ENCODE measurements around the gene SH3YL1.
A peak's percentile ranks its signal among the peaks of the same experiment; 100 is the strongest.

Gene SH3YL1

DNA sequence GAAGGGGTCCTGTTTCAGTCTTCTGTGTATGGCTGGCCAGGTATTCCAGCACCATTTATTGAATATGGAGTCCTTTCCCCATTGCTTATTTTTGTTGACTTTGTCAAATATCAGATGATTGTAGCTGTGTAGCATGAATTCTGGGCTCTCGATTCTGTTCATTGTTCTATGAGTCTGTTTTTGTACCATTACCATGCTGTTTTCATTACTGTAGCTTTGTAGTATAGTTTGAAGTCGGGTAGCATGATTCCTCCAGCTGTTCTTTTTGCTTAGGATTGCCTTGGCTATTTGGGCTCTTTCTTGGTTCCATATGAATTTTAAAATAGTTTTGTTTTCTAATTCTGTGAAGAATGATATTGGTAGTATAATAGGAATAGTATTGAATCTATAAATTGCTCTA, 6.0 kb downstream of the SH3YL1 start:
- DNase-seq = no peak

DNA sequence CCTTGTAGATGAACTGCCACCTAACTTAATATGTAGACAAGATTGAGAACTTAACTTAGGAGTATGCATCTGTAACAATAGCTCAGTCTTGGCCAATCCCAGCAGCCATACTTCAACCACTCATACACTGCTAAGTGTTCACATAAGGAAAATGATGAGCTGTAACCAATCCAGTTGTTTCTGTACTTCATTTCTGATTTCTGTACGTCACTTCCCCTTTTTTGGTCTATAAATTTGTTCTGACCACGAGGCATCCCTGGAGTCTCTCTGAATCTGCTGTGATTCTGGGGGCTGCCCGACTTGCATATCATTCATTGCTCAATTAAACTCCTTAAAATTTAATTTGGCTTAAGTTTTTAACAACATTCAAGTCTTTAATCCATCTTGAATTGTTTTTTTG, 6.4 kb downstream of the SH3YL1 start:
- no peak for DNase-seq

DNA sequence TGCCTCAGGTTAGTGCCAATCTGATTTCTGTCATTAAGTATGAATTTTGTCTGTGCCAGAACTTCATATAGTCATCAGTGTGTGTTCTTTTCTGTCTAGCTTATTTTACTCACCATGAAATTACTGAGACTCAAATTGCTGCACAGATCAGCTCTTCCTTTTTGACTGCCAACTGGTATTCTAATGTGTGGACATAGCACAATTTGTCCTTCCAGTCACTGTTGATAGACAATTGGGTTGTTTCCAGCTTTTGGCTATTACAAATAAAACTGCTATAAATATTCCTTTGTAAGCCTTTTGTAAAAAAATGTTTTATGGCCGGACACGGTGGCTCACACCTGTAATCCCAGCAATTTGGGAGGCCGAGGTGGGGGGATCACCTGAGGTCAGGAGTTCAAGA, 7.7 kb downstream of the SH3YL1 start:
- no peak for DNase-seq

DNA sequence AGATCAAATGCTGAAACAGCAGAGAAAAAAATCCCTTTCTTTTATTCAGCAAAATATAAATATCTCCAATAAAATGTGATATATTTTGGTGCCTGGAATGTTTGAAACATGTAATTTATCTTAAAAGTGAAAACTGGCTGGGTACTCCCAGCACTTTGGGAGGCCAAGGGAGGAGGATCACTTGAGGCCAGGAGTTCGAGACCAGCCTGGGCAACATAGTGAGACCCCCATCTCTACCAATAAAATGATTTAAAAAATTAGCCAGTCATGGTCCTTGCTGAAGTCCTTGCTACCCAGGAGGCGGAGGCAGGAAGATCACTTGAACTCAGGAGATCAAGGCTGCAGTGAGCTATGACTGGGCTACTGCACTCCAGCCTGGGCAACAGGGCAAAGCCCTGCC, 8.6 kb downstream of the SH3YL1 start:
- DNase-seq = no peak

DNA sequence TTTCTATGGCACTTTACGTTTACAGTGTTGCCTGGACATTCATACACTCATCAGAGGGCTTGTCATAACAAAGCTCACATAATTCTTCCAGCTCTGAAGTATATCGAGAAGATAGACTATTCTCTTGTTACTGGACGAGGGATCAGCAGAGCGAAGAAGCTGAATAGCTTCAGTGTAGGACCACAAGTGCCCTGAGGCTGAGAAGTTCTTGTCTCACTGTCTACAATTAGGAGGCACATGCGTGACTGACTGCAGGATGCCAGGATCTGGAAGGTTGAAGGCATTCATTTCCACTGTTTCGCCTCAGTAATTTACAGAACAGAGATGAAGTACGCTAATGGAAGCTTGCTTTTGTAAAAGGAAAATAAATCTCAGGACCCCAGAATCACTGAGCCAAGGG, 9.6 kb downstream of the SH3YL1 start:
- DNase-seq = no peak

DNA sequence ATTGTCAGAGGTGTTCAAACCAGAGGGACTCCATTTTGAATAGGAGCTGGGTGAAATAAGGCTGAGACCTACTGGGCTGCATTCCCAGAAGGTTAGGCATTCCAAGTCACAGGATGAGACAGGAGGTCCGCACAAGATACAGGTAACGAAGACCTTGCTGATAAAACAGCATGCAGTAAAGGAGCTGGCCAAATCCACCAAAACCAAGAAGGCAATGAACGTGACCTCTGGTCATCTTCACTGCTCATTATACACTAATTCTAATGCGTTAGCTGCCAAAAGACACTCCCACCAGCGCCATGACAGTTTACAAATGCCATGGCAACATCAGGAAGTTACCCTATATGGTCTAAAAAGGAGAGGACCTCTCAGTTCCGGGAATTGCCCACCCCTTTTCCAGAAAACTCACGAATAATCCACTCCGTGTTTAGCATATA, 10.6 kb downstream of the SH3YL1 start:
- DNase-seq = no peak

DNA sequence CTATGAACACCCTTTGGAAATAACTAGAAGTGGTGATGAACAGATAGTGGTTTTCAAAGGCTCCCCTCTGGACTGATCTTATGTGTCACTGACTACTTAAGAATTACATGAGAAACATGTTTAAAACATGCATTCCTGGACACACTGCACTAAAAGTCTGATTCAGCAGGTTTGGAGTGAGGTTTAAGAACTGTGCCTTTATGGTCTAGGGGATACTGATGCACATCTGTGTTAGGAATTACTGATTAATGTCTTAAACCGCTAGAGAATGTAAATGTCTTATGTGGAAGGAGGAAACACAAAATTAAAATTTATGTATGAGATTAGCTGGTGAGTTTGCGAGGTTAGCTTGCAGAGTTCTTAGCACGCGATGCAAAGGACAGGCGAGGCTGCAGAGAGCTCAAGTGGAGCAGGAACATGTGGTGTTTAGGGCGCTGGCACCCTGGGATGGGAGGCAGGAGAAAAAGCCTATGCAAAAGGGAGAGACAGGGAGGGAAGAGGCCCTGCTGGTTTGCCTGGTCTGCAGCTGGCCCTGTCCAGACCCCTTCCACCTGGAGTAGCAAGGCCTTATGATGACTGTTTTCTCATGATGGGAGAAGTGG, 11.7 kb downstream of the SH3YL1 start:
- DNase-seq = peak; percentile 44

DNA sequence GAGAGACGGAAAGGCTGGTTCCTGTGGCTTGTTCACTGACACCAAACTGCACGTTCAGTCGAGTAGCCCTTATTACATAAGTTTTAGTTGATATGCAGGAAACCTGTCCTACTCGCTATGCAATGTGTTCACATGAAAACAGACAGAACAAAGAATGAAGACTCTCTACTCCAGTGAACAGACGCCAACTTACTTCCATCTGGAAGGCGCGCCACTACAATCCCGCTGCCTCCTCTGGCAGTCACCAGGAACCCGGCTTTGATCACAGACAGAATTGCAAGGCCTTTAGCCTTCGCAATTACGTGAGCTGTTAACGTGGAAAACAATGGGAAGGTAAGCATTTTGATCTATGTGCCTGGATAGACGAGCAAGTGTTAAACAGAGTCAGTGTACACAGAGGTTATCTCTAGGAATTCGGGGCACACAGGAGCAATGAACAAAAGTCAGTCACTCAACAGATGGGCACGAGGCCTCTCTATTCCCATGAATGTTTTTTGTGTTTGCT, 14.2 kb downstream of the SH3YL1 start:
- no peak for DNase-seq

DNA sequence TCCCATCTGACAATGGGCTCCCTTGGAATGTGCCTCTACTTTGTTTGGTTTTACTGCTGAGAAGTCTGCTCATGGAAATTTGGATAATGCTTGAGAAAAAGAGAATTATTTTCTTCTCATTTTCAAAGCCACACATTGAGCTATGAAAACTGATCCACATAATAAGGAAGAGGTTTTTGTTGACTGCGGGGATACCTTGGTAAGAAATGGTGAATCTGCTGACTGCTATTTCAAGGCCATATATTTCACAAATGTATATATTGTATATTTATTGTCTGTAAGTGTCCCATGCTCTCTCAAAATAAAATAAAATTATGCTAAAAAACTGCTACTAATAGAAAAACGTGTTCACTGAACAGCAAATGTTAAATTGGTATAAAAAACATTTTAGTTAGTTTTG, 15.1 kb downstream of the SH3YL1 start:
- DNase-seq = no peak

DNA sequence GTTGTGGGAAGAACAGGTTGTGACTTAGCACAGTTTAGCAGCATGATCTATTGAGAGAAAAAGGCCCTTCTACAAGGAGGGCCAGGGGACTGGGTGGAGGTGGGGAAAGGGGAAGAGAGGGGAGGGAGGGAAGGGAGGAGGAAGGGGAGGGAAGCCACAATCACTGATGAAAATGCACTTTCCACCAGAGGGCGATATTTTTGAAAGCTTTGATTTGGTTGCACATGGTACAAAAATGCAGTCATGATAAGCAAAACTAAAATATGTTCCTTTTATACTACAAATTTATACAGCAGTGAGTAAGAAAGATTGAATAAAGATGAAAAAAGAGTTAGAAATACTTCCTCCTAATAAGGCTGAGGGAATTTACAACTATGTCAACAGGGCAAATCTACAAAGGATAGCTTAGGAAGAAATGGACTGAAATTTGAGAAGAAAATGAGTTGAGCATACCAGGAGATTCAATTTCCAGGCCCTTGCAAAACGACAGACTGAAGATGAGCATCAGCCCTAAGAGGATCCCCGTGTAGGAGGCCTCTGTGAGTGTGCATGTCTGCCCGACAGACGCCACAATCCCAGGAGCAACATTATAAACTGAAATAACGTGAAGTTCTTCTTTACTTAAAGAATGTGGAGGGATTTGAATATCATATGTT, 17.2 kb downstream of the SH3YL1 start:
- peak; percentile 71 for DNase-seq

DNA sequence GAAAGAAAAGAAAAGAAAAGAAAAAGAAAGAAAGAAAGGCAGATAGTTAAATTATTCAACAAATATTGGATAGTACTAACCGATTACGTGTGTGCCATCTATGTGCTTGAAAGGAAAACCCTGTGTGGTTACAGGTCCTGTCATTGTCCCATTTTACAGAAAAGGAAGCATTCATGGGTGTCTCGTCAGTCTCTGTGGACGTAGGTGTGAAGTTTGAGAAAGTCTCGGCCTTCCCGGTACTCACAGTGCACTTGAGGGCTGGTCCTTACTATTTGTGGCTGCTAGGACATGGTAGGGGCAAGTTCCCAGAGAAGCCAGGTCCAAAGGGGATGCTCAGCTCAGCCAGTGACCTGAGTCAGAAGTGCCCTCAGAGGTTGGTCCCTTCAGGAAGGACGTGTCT, 19.3 kb downstream of the SH3YL1 start:
- no peak for DNase-seq

DNA sequence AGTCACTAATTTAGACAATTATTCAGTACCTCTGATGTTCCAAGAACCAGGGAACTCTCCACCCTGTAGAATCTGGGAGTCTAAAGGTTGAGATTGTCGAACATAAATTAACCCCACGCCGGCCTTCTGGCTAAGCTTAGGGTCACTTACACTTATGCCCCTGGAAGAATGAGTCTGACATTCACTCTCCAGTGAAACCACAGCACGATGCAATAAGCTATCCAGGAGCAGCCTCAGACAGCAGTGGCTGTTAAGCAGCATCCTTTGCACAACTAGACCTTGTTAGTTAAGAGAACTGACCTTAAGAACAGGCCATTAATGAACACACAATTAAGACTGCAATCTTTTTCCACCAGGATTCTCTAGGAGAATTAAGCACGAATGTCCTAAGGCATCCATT, 25.0 kb downstream of the SH3YL1 start:
- DNase-seq = no peak

DNA sequence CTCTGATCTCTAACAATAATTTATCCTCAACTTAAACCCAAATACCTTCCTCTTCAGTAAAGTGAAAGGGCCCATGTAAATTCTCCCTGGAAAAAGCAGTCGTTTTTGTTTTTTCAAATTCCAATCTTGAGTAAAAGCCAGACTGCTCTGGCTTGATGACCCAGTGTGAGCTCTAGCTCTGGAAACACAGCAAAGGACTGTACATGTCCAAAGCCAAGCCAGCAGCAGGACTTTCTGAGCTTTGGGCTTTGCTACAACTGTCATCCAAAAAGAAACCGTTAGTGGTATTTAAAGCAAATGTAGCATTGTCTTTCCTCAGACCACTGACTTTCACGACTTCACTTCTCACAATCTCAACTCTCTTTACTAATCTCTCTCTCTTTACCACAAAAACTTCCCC, 25.4 kb downstream of the SH3YL1 start:
- no peak for DNase-seq

DNA sequence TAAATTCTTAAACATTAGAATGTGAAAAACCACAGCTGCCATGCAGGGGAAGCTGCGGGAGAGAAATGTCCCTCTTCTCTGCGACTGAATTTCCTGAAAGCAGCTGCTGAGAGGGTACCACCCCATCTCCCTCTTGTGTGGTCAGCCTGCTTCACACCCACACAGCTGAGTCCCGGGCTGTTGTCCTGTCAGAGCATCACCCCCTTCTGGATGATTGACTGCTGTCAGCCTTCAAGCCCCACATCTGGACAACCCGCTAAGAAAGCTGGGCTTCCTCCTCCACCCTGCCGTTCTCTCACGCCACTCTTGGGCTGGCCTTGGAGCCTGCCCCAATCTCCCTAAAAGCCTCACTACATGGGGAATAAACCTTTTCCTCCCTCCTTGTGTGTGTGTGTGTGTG, 26.0 kb downstream of the SH3YL1 start:
- no peak for DNase-seq

DNA sequence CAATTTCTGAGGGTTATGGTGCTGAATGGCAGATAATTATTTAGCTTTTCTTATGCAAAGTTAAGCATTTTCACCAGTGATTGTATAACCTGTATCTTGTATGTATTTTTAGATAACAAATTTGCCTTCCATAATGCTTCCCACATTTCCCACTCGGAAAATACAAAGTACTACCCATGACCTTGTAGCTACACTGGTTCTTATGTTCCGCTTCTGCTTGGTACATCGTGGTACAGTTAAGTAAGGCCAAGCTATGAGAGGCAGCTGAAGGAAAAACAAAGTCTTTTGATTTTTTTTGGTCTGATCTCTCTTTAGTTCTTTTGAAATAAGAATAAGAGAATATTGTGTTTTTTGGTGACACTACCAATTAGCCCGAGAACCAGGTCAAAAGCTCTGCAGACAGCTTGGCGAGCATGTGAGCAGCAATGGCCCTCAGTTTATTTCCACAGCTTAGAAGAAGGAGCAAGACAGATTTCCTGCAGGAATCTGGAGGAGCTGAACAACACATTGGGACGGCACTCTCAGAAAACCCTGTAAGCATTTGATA, 26.8 kb downstream of the SH3YL1 start:
- no peak for DNase-seq

DNA sequence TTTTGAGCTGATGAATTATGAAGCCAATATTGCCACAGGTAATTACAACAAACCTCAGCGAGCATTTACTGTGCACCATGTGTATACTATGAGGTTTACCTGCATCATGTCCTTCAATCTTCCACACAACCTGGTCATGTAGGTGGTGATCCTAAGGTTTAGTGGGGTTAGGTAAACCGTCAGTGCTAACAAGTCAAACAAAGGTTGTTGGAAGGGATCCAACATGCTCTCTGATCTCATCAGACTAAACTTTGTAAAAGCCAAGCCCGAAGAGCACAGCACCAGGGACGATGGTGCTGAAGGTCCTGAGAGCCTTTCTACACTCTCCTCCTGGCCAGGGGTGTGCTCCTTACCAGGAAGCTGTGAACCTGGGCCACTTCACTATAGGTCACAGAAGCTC, 29.4 kb downstream of the SH3YL1 start:
- DNase-seq = no peak

DNA sequence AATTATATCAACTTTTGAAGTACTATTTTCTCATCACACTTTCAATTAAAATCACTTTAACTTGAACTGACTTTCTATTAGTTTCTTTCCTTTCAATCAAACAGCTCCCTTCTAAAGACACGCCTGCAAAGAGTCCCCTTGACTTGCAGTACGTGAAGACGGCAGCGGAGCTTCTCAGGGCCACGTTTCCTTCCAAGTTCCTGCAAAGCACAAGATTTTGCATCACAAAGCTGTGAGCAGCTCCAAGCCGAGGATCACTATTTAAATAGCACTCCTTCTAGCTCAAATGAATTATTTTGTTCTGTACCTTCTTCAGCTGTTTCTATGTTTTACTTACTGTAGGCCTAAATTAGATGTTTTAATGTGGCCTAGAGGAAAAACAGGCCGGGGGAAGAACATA, 30.8 kb downstream of the SH3YL1 start:
- no peak for DNase-seq

DNA sequence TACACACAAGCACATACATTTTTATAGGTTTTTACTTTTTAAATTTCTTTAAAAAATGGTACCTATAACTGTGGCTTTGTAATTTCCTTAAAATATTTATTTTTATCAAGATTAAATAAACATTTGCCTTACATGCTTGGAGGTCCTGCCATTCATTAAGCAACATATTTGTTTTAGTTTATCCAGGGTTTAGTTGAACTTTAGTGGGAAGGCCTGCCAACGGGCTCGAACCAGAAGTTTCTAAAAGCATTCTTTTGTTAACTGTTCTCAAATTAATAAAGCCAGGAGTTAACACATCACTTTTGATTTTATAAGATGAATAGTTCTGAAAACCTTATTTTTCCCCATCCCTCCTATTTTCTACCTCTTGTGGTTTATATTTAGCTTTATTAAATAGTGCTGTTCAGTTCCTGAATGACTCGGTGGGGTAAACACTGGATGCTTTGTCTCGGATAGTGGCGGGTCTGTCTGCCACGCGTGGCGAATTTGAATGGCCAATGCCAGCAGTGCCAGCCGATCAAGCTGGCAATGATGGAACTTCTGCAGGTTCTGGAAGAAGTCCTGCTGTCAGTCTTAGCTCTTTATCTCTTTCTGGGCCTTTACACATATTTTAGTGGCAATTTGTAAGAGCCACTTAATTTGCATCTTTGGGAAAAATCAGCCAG, 32.2 kb downstream of the SH3YL1 start:
- DNase-seq = no peak

DNA sequence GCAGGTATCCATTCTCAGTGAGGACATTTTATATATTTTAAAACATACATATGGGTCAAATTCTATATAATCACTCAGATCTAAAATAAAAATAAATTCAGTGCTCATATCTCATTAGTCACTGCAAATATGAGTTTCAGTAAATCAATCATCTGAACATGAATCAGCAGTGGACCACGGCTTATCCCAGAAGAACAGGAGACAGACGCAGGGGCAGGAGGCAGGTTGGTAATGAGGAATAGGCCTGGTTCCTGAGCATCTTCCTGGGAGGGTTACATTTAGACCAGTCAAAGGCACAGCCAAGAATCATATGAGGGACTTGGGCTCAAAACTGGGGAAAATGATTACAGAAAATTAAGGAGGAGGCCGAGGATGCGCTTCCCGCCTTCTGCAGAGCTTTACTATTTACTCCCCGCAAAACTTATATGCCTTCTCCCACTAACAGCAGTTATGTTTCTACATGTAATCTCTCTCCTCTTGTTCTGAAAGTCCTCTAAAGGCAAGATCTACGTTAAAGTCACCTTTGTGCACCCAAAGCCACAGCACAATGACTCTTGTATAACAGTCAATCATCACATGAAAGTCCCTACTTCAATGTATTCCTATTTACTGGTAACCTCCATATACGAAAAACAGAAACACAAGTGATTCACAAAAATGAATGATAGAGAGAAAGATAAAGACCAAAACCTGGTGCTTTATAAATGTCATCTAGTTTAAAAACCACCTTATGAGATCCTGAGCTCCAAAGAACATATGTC, 35.1 kb downstream of the SH3YL1 start:
- no peak for DNase-seq

DNA sequence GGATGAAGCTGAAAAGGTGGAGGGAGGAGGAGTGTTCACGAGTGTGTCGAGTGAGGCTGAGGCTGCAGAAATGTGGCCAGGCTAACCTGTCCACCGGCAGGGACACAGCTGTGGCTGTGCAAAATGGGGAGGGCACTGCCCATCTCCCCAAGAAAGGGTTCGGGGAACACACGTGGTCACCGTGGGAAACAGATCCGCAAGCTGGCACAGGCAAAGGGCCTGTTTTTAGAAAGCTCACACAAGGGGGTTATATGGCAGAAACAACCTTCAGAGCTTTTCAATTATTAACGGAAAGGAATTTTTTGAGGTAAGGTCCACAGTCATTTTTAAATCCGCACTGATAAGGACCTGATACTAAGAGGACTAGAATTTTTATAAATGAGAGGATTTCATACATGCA, 35.7 kb downstream of the SH3YL1 start:
- DNase-seq = no peak

DNA sequence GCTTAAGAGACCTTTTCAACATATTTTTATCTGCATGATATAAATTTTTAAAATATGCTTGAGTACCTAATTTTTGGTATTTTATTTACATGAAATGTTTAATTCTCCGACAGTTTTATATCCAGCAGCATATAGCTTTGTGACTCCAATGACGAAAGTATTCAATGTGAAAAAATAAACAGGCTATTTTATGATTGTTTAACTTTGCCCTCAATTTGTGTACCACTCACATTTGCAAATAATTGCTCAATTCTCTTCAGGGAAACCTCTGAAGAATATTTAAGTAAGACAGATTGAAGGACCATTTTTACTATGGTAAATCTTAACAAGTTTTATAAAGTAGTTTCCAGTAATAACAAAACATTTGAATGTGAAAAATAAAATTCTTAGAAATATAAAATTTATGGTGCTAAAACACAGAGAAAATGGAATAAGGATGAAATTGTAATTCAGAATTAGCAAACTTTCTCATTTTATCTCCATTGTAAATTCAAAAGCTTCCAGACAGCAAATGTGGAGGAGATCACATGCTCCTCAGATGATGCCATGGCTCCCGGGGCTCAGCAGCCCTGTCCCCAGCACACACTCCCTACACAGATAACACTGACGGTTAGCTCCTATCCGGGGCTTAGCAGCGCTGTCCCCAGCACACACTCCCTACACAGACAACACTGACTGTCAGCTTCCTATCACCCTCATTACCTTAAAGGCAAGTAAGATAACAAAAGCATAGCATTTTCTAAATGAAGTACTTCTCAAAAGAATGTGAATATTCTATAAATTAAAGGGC, 39.7 kb downstream of the SH3YL1 start:
- DNase-seq = no peak

DNA sequence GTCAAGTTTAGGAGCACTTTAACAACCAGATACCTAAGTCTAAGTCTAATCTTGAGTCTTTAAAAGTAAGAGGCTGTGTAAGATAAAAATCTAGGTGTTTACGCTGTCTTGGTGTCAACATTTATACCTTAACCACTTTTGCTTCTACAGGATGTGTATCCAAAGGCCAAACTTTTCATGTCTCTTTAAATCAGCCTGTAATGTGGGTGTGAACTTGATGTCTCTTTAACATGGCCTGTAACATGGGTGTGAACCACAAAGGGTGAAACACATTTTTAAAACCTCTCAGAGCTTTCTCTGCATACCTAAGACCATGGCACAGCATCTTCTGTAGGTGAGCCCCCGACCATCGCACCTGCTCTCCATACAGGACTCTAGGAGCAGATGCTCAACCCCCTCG, 40.4 kb downstream of the SH3YL1 start:
- DNase-seq = no peak

DNA sequence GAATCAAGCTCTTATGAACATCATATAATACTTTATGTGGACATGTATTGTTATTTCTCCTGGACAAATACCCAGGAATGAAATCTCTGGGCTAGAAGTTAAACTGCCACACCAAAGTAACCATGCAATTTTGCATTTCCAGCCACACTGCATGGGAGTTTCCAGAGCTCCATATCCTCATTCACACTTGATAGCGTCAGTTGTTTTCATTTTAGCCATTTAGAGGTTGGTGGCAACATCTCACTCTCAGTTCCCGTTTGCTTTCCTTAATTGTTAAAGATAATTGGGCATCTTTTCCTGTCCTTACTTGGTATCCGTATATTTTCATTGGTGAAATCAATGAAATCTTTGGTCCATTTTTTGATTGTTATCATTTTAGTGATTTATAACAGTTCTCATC, 47.8 kb downstream of the SH3YL1 start:
- DNase-seq = no peak

All from fibroblast of skin of right quadriceps (primary cell).